ENCODE measurements around the gene APBB2.
"Not testable (repeated sequence)": the region's sequence is repeated elsewhere in the genome, so short reads cannot be mapped to it uniquely, and the experiment has no call there.

Gene APBB2

GRCh38 chr4:41025824-41026223 lies 188.5 kb downstream of the APBB2 start:
- no peak for DNase-seq (ENCODE audit: low spot score)

GRCh38 chr4:41024556-41025491 lies 189.5 kb downstream of the APBB2 start:
- peak; percentile 15 for DNase-seq (ENCODE audit: low spot score)

GRCh38 chr4:41022116-41022515 lies 192.2 kb downstream of the APBB2 start:
- DNase-seq (ENCODE audit: low spot score): no peak

- no peak for DNase-seq (ENCODE audit: low spot score)
Observed at GRCh38 chr4:41015016-41015675, 199.2 kb downstream of the APBB2 start.

- no peak for DNase-seq (ENCODE audit: low spot score)
Observed at GRCh38 chr4:41014158-41014557, 200.2 kb downstream of the APBB2 start.

- DNase-seq (ENCODE audit: low spot score): no peak
Observed at GRCh38 chr4:41013746-41014145, 200.6 kb downstream of the APBB2 start.

- no peak for DNase-seq (ENCODE audit: low spot score)
Observed at GRCh38 chr4:41012911-41013310, 201.4 kb downstream of the APBB2 start.

- no peak for DNase-seq (ENCODE audit: low spot score)
Observed at GRCh38 chr4:41012293-41012692, 202.0 kb downstream of the APBB2 start.

- no peak for DNase-seq (ENCODE audit: low spot score)
Observed at GRCh38 chr4:41009411-41009810, 204.9 kb downstream of the APBB2 start.

- DNase-seq (ENCODE audit: low spot score): no peak
Observed at GRCh38 chr4:41006141-41006540, 208.2 kb downstream of the APBB2 start.

GRCh38 chr4:41002309-41002708 lies 212.0 kb downstream of the APBB2 start:
- no peak for DNase-seq (ENCODE audit: low spot score)

GRCh38 chr4:41000356-41000755 lies 214.0 kb downstream of the APBB2 start:
- DNase-seq (ENCODE audit: low spot score): no peak

GRCh38 chr4:40998675-40999358 lies 215.5 kb downstream of the APBB2 start:
- no peak for DNase-seq (ENCODE audit: low spot score)

- no peak for DNase-seq (ENCODE audit: low spot score)
Observed at GRCh38 chr4:40995850-40996249, 218.5 kb downstream of the APBB2 start.

GRCh38 chr4:40994321-40994720 lies 220.0 kb downstream of the APBB2 start:
- DNase-seq (ENCODE audit: low spot score): not testable (repeated sequence)

GRCh38 chr4:40993296-40993693 lies 221.0 kb downstream of the APBB2 start:
- not testable (repeated sequence) for DNase-seq (ENCODE audit: low spot score)

GRCh38 chr4:40992472-40993295 lies 221.7 kb downstream of the APBB2 start:
- DNase-seq (ENCODE audit: low spot score): no peak

GRCh38 chr4:40991908-40992307 lies 222.4 kb downstream of the APBB2 start:
- no peak for DNase-seq (ENCODE audit: low spot score)

- DNase-seq (ENCODE audit: low spot score): no peak
Observed at GRCh38 chr4:40990899-40991265, 223.5 kb downstream of the APBB2 start.

- DNase-seq (ENCODE audit: low spot score): no peak
Observed at GRCh38 chr4:40990236-40990898, 224.0 kb downstream of the APBB2 start.

- DNase-seq (ENCODE audit: low spot score): no peak
Observed at GRCh38 chr4:40987151-40987550, 227.2 kb downstream of the APBB2 start.
